GM13977 (cell line): ENCODE measurements around the gene CADM1.

Source experiments
- DNase-seq: peaks from one replicate; pipeline ENCODE4 v3.0.0; 2012; ENCODE audit warnings: low spot score
- CTCF ChIP-seq: IDR thresholded peaks from 2 replicates; pipeline ENCODE4 v1.5.1; 2012; ENCODE audit warnings: mild to moderate bottlenecking, control low read depth; ENCODE audit not compliant: insufficient read depth; ENCODE audit errors: extremely low read depth, missing control alignments
- in situ Hi-C: fragments of 300-500 bp; cut with MboI; formaldehyde crosslinking; loops from one replicate; pipeline ENCODE4 v1.12.0; 2022; ENCODE audit warnings: low sequenced_read_pairs, low pct_unique_long_range_greater_than_20kb, mixed read lengths, inconsistent platforms; ENCODE audit not compliant: unreplicated experiment

The CADM1 gene

GRCh38 chr11:115462757-115463156 lies 41.5 kb downstream of the CADM1 start:
- no peak for DNase-seq
- TF ChIP-seq CTCF: no peak
- in situ Hi-C loops: no loop called here

GRCh38 chr11:115462004-115462541 lies 42.1 kb downstream of the CADM1 start:
- no peak for DNase-seq
- TF ChIP-seq CTCF: no peak
- in situ Hi-C loops: no loop called here

GRCh38 chr11:115460512-115460911 lies 43.7 kb downstream of the CADM1 start:
- in situ Hi-C loops: no loop called here
- no peak for DNase-seq
- TF ChIP-seq CTCF: no peak

- no peak for TF ChIP-seq CTCF
- in situ Hi-C loops: no loop called here
- DNase-seq: no peak
These were observed 44.7 kb downstream of the CADM1 start for GRCh38 chr11:115459563-115459962.

- TF ChIP-seq CTCF: no peak
- in situ Hi-C loops: no loop called here
- no peak for DNase-seq
These were observed 45.3 kb downstream of the CADM1 start for GRCh38 chr11:115458877-115459276.

DNA sequence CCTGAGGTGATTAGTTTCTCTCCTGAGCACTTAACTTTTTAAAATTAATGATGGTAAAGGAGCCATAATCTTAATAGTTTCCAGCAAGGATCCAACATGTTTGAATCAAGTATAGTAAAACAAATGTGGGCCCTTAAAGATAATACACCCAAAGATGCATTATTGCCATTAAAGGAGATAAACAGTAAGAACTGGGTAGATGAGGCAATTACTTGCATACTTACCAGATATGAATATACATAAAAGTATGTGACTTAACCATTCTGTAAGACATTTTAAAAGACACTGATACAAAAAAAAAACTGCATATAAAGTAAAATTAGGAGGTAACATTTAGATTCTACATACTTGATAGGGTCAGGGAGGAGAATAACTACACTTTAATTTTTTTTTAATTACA lies 48.2 kb downstream of the CADM1 start:
- in situ Hi-C loops: no loop called here
- TF ChIP-seq CTCF: no peak
- DNase-seq: no peak

DNA sequence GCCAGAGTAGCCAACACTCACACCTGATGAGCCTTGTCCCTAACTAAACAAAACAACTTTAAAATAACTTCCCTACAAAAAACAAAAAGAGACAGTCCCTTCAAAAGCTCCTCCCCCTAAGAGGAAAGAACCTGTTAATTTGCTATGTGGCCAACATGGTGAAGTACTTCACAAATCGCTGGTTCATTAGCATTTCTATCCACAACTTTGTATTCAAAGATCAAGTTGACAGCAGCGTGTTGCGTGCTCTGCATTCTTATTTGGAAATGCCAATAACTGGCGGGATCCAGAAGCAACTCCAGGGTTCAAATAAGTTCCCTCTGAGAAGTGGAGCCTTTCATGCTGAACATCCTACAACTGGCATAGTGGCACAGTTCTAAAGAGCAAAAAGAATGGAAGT lies 48.6 kb downstream of the CADM1 start:
- in situ Hi-C loops: no loop called here
- DNase-seq: no peak
- no peak for TF ChIP-seq CTCF
